Measurements from ENCODE around the gene KCNC1.

GRCh38 chr11:17745023-17745772 is 10.6 kb downstream of the KCNC1 start:
- TF ChIP-seq CTCF (IDR thresholded peaks at IDR 0.05; ENCODE audit: low read length) (no peak), EZH2 (IDR thresholded peaks at IDR 0.05; ENCODE audit: borderline replicate concordance, low read length) (no peak)

Data from OCI-LY1 (cell line).